Measurements from ENCODE around the gene SYCP3.

GRCh38 chr12:101737476-101737875 is 1.8 kb downstream of the SYCP3 start:
- no peak for TF ChIP-seq YY1 (IDR thresholded peaks at IDR 0.05; ENCODE audit: low read depth)
- TF ChIP-seq NFIC (IDR thresholded peaks at IDR 0.05; ENCODE audit: borderline replicate concordance), result no peak
- no peak for TF ChIP-seq EP300 (IDR thresholded peaks at IDR 0.05; ENCODE audit: borderline replicate concordance in 1 of 2, low read depth in 1 of 2, low read length in 1 of 2)
- no peak for TF ChIP-seq CTCF (IDR thresholded peaks at IDR 0.05)
- no peak for TF ChIP-seq MXI1 (IDR thresholded peaks at IDR 0.05; ENCODE audit: low read depth, low read length)
- TF ChIP-seq, protein P1, sequence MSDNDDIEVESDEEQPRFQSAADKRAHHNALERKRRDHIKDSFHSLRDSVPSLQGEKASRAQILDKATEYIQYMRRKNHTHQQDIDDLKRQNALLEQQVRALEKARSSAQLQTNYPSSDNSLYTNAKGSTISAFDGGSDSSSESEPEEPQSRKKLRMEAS (IDR thresholded peaks at IDR 0.05; ENCODE audit: low read depth), result no peak
- TF ChIP-seq, protein P2, sequence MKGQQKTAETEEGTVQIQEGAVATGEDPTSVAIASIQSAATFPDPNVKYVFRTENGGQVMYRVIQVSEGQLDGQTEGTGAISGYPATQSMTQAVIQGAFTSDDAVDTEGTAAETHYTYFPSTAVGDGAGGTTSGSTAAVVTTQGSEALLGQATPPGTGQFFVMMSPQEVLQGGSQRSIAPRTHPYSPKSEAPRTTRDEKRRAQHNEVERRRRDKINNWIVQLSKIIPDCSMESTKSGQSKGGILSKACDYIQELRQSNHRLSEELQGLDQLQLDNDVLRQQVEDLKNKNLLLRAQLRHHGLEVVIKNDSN (IDR thresholded peaks at IDR 0.05; ENCODE audit: borderline replicate concordance, low read depth), result no peak
- no peak for TF ChIP-seq FOXJ3 (CRISPR knock-in tag; IDR thresholded peaks at IDR 0.05)
- TF ChIP-seq, protein P3, sequence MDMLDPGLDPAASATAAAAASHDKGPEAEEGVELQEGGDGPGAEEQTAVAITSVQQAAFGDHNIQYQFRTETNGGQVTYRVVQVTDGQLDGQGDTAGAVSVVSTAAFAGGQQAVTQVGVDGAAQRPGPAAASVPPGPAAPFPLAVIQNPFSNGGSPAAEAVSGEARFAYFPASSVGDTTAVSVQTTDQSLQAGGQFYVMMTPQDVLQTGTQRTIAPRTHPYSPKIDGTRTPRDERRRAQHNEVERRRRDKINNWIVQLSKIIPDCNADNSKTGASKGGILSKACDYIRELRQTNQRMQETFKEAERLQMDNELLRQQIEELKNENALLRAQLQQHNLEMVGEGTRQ (IDR thresholded peaks at IDR 0.05; ENCODE audit: borderline replicate concordance, low read depth, low read length), result no peak
- TF ChIP-seq GABPA (IDR thresholded peaks at IDR 0.05; ENCODE audit: low read depth), result no peak
- no peak for TF ChIP-seq ELF1 (IDR thresholded peaks at IDR 0.05)

Measured in SK-N-SH (cell line).